Body of pancreas (tissue), 4 donors: Measurements from ENCODE around the gene ADGRE1.

Source experiments
- POLR2A ChIP-seq, 3 donors: fragments of 450-650 bp; IDR thresholded peaks; one replicate each; pipeline ENCODE4 v1.6.1; 2016; ENCODE audit warnings: antibody characterized with exemption in 3 of 3, mild to moderate bottlenecking in 2 of 3
- TF ChIP-seq, protein P1 (sequence below), 7 experiments: fragments of 450-650 bp in 4 of 7; fragments of 200-600 bp in 3 of 7; sonication (generic) in 3 of 7; IDR thresholded peaks; one replicate each; pipeline ENCODE4 v1.5.1; 2016 to 2019; ENCODE audit warnings: antibody characterized with exemption in 7 of 7

DNA sequence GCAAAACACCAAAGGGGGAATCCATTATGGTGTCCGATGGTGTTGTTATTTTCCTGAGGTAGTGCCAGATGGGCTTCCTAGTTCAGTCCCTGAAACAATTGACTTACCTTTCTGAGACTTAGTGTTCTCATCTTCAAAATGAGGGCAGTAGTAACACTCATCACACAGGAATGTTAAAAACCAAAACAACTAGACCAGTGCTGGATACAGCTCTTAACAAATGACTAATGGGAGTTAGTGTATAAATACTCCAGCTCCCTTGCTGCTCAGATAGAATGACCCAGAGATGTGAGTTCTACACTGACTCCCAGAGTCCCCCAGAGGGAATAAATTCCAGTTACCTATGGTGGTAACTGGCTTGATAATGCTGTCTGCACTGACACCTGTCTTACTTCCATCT is 84.0 kb downstream of the ADGRE1 start:
- TF ChIP-seq, protein P1, sequence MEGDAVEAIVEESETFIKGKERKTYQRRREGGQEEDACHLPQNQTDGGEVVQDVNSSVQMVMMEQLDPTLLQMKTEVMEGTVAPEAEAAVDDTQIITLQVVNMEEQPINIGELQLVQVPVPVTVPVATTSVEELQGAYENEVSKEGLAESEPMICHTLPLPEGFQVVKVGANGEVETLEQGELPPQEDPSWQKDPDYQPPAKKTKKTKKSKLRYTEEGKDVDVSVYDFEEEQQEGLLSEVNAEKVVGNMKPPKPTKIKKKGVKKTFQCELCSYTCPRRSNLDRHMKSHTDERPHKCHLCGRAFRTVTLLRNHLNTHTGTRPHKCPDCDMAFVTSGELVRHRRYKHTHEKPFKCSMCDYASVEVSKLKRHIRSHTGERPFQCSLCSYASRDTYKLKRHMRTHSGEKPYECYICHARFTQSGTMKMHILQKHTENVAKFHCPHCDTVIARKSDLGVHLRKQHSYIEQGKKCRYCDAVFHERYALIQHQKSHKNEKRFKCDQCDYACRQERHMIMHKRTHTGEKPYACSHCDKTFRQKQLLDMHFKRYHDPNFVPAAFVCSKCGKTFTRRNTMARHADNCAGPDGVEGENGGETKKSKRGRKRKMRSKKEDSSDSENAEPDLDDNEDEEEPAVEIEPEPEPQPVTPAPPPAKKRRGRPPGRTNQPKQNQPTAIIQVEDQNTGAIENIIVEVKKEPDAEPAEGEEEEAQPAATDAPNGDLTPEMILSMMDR (IDR thresholded peaks at IDR 0.05) = no peak
- no peak for TF ChIP-seq POLR2A (IDR thresholded peaks at IDR 0.05)
